Uterus (tissue), 2 donors: Measurements from ENCODE around the gene SEPTIN10.

Source experiments
- POLR2A ChIP-seq, 2 donors: fragments of 450-650 bp; IDR thresholded peaks; one replicate each; pipeline ENCODE4 v1.6.1; 2016; ENCODE audit warnings: antibody characterized with exemption in 2 of 2, mild to moderate bottlenecking in 1 of 2, moderate library complexity in 1 of 2
- TF ChIP-seq, protein P1 (sequence below), 4 experiments: fragments of 200-600 bp in 2 of 4; fragments of 450-650 bp in 2 of 4; sonication (generic) in 2 of 4; IDR thresholded peaks; one replicate each; pipeline ENCODE4 v1.5.1; 2016 to 2019; ENCODE audit warnings: antibody characterized with exemption in 4 of 4, mild to moderate bottlenecking in 2 of 4, moderate library complexity in 1 of 4

DNA sequence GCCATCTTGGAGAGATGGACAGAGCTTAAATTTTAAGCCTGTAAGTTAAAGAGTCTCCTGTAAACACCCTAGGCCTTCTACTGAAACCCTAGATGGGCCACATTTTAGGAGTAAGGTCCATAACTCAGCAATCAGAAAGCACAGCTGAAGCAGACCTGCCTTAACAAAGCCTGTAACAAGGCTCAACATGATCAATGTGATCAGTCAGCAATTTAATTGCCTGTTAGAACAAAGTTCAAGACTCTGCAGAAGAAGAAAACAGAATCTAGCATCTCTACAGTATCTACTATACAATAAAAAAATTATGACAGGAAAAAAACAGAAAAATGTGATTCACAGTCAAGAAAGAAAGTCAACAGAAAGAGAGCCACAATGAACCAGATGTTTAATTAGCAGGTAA, 27.1 kb downstream of the SEPTIN10 start:
- TF ChIP-seq, protein P1, sequence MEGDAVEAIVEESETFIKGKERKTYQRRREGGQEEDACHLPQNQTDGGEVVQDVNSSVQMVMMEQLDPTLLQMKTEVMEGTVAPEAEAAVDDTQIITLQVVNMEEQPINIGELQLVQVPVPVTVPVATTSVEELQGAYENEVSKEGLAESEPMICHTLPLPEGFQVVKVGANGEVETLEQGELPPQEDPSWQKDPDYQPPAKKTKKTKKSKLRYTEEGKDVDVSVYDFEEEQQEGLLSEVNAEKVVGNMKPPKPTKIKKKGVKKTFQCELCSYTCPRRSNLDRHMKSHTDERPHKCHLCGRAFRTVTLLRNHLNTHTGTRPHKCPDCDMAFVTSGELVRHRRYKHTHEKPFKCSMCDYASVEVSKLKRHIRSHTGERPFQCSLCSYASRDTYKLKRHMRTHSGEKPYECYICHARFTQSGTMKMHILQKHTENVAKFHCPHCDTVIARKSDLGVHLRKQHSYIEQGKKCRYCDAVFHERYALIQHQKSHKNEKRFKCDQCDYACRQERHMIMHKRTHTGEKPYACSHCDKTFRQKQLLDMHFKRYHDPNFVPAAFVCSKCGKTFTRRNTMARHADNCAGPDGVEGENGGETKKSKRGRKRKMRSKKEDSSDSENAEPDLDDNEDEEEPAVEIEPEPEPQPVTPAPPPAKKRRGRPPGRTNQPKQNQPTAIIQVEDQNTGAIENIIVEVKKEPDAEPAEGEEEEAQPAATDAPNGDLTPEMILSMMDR (IDR thresholded peaks at IDR 0.05): no peak
- TF ChIP-seq POLR2A (IDR thresholded peaks at IDR 0.05): no peak
